C4-2B (cell line): ENCODE data around the gene SPA17.

Experiments used
- ZFX ChIP-seq: fragments of 450-650 bp; IDR thresholded peaks from 2 replicates; pipeline ENCODE4 v1.6.1; 2017
- TF ChIP-seq, protein P1 (sequence below): fragments of 450-650 bp; conservative IDR thresholded peaks from 2 replicates; pipeline ENCODE4 v1.5.1; 2017; ENCODE audit warnings: mild to moderate bottlenecking

DNA sequence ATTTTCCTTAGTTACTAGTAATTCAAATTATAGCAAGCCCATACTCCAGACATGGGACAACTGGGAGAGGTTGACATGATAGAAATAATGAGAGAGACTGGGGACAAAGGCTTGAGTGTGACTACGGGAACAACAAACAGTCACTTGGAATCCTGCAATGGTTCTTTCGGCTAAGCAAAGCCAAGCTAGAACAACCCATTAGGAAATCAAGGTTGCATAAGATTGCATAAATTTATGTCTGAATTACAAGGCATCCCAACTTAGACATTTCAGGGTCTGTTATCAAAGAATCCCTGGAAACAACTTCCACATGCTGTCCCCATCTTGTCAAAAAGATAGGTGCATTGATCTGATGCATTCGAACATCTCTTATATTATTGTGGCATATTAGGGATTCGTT, 55.9 kb downstream of the SPA17 start:
- TF ChIP-seq, protein P1, sequence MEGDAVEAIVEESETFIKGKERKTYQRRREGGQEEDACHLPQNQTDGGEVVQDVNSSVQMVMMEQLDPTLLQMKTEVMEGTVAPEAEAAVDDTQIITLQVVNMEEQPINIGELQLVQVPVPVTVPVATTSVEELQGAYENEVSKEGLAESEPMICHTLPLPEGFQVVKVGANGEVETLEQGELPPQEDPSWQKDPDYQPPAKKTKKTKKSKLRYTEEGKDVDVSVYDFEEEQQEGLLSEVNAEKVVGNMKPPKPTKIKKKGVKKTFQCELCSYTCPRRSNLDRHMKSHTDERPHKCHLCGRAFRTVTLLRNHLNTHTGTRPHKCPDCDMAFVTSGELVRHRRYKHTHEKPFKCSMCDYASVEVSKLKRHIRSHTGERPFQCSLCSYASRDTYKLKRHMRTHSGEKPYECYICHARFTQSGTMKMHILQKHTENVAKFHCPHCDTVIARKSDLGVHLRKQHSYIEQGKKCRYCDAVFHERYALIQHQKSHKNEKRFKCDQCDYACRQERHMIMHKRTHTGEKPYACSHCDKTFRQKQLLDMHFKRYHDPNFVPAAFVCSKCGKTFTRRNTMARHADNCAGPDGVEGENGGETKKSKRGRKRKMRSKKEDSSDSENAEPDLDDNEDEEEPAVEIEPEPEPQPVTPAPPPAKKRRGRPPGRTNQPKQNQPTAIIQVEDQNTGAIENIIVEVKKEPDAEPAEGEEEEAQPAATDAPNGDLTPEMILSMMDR: no peak
- no peak for TF ChIP-seq ZFX
